Ureter (tissue), 1 donor: ENCODE data around the gene CRISPLD2. TPM values are rescaled to one million over a fixed set of nuclear protein-coding genes. Genes with fewer than 3 reads are reported as not detected.
"Not testable (repeated sequence)": the region's sequence is repeated elsewhere in the genome, so short reads cannot be mapped to it uniquely, and the experiment has no call there.

Experiments used
- DNase-seq: peaks from one replicate; pipeline ENCODE4 v3.0.0-alpha.2; 2020; ENCODE audit warnings: low spot score
- total RNA-seq: library from RNA; stranded (reverse); gene quantifications from one replicate; pipeline ENCODE4 v1.2.4, GENCODE V29; 2023
- donor health status: DM: yes; HTN: yes; CAD: no.

Gene CRISPLD2
- total RNA-seq, 1 donor from 2014 or later = 192 TPM

DNA sequence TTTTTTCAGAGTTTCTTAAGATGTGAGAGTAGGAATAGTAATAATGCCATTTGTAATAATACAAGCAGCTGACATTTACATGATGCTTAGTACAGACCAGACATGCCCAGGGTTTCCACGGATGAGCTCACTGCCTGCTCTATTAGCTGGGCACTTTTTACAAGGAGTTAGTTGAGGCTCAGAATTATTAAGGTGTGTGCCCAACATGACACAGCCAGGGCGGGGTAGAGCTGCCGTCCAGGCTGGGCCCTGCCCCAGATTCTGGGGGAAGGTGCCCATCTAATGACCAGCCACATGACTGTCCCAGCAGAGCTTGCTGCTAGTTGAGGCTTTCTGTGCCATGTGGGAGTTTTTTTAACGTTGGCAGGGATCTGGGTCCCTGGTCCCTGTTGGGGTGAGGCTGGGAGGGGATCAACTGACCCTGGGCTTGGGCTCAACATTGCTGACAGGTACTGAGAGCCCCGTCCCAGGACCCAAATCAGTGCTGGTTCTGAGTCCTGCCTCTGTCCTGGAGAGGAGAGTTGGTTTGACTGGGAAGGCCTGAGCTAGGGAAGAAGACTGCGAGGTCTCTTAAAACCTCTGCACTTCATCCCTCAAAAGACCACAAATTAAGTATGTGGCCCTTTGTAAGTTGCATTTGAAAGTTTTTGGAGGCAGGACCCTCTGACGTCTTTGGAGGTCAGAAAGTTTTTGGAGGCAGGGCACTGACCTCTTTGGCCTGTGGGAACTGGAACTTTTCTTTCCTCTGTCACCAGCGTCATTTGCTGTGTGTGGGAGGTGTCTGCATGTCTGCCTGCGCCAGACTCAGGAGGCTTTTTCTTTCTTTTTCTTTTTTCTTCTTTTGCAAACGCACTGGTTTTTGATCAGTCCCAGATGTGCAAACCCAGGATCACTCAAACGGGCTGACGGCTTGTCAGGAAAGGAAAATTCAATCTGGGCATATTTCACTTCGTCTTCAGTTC, 2.2 kb downstream of the CRISPLD2 start:
- no peak for DNase-seq

DNA sequence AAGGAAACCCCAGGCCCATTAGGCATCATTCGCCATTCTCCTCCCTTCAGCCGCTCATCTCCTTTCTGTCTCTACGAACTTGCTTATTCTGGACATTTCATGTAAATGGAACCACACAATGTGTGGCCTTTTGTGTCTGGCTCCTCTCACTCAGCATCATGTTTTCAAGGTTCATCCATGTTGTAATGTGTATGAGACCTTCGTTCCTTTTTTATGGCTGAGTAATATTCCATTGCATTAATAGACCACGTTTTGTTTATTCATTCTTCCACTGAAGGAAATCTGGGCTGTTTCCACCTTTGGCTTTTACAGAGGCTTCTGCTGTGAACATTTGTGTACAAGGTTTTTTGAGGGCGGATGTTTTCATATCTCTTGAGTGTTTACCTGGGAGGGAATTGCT, 3.2 kb downstream of the CRISPLD2 start:
- no peak for DNase-seq

DNA sequence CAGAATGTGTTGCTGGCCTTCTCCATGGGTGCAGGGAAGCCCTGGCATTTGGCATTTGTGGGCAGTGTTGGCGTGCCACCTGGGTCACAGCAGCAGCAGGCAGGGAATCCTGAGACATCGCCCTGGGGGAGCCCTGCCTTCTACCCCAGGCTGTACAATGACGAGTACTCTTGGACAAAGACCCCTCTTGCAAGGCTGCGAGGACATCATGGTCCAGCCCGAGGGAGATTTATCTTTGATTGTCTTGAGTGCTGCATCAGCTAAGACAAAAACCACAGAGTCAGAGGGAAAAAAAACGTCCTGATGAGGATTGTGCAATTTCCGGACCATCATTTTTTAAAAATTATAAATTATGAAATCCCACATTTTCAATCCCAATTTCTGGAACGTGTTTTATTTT, 3.7 kb downstream of the CRISPLD2 start:
- DNase-seq = no peak

DNA sequence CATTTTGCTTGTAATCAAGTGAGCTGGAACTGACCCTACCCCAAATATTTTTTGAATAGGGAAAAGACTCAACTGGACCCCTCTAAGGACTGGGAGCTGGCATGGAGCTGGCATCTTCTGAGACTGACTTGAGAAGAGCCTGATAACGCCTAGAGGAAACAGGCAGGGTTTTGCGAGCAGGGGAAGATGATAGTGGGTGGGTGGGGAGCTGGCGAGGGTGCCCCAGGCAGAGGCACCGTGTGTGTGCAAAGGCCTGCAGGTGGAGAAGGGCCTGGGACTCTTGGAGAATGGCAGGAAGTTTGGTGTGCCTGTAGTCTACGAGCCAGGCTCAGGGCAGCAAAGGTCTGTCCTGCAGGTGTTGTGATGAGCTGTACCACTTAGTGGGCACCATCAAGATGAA, 4.1 kb downstream of the CRISPLD2 start:
- DNase-seq = no peak

DNA sequence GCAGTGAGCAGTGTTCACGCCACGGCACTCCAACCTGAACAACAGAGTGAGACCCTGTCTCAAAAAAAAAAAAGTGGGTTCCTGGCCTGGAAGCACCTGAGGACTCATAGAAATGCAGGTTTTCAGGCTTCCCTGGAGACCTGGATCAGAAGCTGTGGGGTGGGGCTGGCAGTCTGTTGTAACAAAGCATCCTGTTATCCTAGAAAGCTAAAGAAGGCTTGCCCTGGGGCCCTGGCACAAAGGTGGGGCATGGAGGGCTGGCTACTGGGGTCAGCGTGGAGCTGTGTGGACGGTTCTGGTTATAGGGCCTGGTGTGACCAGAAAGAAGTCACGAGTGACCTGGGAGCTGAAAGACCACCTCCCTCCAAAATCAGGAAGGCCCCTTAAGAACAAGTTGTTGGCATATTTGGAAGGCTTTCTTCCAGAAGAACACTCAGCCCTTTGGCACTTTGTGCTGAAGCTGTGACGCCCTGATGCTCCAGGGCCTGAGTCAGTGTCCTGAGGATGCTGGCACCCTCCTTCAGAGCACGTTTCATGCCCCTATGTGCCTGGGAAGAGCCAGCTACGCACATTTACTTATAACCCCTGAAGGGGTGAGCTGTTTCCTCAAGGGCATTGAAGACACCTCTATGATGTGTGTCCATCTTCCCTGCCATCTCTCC, 6.2 kb downstream of the CRISPLD2 start:
- DNase-seq = no peak

DNA sequence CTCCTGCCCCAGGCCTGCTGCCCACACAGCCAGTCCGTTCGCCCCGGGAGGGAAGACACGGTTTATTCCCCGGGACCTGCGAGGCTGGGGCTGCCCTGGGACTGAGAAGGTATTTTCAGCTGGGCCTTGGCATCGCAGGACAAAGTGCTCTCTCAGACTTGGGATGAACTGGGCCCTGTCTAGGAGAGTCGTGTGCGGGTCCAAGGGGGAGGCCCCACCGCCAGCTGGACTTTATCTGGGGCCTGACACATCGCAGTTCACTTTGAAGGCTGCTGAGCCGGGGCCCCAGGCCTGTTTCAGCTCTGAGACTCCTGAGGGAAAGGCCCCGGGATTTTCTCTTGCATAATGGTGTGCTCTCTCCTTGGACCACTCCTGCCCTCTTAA, 6.8 kb downstream of the CRISPLD2 start:
- no peak for DNase-seq

DNA sequence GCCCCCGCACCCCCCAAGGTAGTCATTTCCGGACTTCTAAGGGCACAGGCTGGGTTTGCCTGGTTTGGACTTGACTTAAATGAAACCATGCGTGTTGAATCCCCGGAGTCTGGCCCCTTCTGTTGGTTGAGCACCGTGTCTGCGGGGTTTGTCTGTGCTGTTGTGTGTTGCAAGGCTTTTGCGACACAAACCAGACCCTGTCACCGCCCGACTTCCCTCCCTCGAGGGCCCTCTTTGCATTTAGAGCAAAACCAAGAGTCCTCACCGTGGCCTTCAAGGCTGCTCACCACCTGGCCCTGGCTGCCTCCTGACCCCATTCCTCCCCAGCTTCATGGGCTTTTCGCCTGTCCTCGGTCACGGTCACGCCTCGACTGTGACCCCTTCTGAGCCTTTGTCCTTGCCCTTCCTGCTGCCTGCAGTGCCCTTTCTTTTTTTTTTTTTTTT, 7.4 kb downstream of the CRISPLD2 start:
- DNase-seq = no peak

DNA sequence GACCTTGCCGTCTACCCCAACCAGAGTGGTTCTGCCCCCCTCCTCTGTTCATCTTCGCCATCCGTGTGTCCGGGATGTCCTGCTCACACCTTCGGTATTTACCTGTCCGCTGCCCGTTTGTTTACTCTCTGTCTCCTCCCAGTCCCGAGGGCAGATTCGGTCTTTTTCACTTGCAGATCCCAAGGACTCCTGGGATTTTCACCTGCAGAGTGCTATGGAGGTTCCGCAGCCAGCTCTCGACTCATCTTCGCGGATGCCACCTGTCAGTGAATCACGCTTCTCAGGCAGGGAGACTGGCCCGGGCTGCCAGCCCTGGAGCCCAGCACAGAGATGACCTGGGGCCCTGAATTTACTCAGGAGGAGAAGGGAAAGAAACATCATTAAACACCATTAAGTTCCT, 8.1 kb downstream of the CRISPLD2 start:
- no peak for DNase-seq

DNA sequence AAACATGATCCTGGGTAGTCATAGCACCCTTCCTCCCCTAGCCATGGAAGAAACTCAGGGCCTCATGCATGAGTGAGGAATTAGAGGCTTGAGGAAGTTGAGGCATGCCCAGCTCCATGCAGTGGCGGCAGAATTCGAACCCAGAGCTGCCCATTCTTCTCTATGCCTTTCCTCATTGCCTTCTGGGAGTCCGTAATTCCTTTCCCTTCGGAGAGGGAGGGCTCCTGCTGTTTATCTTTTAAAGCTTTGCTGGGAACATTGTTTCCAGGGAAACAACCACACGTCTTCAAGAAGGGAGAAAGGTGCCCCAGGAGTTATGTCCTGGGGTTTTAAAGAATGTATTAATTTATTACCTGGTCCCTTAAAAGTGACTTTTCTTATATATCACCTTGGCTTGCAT, 8.5 kb downstream of the CRISPLD2 start:
- DNase-seq = no peak

DNA sequence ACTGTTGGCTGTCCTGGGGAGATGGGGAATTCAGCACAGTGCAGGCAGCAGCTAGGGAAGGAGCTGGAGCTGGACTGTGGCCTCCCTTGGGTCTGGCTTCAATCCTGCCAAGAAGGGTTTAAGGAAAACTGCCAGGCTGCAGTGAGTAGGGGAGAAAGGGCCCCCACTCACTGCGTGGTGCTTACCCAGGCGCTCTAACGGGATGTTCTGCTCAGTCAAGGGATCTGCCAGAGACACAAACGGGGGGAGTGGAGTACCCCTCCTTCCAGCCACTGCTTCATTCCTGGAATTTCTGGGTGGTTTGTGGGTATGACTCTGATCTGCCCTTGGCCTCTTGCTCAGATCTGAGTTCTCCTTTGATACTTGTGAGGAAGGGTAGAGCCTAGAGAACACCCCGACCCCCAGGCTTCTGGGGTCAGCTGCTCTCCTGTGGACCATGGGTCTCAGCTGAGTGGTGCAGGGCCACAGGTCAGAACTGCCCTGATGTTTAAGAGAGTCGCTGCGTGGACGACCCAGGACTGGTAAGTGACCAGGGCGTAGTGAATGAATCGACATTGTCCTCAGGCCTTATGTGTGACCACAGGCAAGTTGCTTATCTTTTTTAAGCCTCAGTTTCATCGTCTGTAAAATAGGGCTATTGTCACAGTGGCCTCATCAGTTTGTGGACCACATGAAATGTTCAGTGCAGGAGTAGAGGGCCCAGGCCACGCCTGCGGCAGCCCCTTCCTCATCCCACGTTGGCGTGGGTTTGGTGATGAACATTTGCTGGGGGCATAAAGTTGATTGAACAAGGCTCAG, 9.6 kb downstream of the CRISPLD2 start:
- no peak for DNase-seq

DNA sequence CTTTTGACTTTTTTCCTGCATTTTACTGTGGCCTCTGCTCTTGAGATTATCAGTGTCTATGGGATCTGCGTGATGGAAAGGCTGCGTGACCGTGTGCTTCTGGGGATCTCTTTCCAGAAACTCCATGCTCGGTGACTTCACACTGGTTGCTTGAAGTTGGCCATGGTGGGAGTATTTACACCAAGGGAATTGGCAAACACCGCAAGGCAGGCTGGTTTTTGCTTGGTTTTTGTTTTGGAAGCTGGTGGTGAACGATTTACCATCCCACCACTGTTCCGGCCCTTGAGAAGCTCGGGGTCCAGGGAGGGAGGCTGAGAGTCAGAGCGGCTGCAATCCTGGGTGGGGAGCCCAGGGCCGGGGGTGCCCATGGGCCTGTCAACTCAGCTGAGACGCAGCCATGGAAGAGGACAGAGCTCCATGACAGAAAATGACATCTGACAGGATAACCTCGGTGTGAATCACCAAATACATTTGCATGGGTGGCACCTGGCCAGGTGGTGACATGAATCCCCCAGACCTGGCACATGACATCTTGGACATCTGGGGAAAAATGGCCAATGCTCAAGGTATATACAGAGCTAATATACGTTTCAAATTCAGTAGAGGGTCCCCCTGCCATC, 11.1 kb downstream of the CRISPLD2 start:
- DNase-seq = no peak

DNA sequence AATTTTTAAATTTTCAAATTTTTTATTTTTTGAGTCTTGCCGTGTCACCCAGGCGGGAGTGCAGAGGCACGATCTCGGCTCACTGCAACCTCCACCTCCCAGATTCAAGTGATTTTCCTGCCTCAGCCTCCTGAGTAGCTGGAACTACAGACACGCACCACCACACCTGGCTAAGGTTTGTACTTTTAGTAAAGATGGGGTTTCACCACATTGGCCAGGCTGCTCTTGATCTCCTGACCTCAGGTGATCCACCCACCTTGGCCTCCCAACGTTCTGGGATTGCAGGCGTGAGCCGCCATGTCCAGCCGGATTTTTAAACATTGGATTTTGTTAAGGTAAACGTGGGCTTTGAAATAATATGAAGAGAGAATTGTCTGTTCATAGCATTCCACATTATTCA, 11.9 kb downstream of the CRISPLD2 start:
- DNase-seq = not testable (repeated sequence)

DNA sequence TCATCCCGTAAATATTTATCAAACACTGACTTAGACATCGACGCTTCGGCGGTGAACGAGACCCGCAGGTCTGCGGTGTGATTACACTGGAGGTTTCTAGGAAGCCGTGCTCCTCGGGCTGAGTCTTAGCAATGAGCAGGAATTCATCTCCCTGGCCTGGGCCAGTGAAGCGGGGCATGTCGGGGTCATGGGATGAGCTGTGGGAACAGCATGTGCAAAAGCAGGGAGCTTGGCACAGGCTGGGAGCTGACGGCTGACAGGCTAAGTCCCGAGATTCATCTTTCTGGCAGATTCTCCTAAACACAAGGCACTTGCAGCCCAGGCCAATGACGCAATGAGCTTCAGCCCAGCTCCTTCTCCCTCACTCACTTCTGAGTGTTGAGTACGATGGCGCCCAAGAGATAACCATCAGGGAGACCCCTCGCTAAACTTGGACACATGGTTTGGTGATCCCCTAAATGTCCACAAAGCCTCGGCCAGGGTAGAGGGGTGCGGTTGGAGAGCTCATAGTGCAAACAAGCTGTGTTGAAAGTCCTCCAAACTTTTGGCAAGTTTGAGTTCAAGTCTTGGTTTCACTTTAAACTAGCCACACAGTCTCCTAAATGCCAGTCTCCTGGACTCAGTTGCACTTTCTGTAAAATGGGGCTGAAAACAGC, 12.8 kb downstream of the CRISPLD2 start:
- peak; percentile 91 for DNase-seq

DNA sequence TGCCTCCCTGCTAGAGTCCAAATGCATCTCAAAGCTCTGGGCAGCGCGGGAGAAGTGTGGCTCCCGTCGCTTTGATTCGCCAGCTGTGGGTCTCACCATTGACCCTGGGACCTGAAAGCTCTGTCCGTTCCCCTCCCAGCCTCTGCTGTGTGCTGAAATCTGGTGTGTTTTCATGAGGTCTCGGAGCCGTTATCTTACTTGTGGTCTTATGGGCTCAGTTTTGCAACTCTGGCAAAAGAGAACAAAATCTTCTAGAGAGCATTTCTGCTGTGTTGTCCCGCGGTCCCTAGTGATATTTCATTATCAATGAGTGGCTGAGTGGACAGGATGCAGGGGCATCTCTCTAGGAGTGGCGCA, 13.3 kb downstream of the CRISPLD2 start:
- no peak for DNase-seq

DNA sequence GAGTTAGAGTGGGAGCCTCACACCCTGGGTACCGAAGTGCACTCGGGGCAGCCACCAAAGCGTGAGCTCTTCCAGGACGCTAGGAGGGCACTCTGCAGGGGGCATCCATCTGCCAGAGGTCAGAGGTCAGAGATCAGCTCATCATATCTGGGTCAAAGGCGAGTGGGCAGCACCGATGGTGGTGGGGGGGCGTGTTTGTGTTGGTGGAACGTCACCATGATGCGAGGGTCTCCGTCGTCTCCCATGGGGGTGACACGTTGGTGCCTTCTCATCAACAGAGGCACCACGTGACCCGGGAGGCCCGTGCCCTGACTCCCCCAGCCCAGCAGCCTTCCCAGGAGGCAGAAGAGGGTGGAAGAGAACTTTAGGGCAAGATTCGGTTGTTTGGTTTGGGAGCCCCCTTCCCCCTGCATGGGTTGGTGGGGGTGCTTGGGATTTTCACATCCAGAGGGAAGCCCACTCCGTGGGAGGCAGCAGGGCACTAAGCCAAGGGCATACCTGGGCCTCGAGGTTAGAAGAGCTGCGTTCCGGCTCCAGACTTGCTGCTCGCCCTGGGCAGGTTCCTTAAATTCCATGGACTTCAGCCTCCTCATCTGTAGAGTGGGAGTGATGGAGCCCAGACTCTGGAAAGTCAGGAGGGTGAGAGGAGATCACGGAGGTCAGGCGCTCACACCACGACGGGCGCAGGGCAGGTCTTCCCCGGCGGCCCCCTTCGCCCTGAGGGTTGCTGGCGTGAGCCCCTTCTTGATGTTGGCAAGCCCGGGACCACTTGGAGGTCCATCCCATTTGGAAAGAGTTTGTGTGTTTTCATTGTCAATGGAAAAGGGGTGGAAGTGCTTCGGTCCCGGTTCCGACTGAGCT, 14.0 kb downstream of the CRISPLD2 start:
- DNase-seq = no peak

DNA sequence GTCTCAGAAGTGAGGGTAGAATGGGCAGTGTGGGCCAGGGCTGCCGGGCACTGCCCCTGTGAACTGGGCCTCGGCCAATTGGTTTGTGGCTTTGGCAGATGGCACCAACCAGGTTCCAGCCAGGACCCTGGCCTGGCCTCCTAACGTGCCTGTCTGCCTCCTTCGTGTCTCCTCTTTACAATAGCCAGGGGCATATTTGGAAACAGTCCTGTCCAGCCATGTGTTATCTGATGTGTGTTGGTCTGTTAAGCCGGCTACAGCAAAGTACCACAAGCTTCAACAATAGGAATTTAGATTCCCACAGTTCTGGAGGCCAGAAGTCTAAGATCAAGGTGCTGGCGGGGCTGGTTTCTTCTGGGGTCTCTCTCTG, 14.6 kb downstream of the CRISPLD2 start:
- DNase-seq = no peak

DNA sequence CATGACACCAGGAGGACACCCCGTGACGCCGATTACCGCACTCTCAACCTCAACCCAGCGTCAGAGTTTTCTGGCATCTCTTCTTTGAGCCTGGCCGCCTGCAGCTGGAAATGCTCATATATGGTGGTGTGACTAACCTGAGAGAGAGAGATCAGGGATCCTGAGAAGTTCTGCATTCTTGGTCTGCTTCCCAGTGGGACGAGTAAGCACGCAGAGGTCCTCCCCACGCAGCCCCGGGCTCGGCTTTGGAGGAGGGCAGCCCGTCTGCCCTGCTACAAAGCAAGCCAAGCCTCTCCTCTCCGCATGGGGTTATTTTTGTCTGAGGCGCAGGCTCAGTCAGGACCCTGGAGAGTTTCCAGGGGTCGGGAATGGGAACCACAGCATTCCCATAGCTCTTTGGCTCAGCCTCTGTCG, 16.5 kb downstream of the CRISPLD2 start:
- DNase-seq = peak; percentile 87

DNA sequence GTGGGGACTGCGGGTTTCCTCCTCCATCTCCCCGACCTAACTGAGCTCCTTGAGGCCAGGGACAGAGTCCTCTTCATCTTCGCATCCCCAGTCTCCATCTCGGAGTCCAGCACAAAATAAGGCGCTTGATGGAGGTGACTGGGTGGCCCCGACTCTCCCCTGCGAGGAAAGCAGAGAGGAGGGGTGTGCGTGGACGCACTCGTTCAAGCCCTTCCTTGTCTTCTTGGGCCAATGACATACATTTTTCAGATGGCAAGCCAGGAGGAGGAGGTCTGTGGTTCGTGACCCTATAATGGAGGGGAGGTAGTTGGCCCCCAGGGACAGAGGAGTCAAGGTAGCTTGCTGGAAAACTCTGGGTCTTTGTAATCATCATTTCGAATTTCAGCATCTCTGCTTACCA, 17.2 kb downstream of the CRISPLD2 start:
- no peak for DNase-seq

DNA sequence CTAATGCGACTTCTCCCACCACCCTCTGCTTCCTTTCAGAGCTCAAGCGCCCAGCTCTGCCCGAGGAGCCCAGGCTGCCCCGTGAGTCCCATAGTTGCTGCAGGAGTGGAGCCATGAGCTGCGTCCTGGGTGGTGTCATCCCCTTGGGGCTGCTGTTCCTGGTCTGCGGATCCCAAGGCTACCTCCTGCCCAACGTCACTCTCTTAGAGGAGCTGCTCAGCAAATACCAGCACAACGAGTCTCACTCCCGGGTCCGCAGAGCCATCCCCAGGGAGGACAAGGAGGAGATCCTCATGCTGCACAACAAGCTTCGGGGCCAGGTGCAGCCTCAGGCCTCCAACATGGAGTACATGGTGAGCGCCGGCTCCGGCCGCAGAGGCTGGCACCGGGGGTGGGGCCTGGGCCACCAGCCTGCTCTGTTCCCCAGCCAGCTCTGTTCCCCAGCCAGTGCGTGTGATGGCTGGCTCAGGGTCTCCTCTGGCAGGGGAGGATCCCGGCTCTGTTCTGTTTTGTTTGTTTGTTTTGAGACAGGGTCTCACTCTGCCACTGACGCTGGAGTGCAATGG, 18.7 kb downstream of the CRISPLD2 start:
- no peak for DNase-seq

DNA sequence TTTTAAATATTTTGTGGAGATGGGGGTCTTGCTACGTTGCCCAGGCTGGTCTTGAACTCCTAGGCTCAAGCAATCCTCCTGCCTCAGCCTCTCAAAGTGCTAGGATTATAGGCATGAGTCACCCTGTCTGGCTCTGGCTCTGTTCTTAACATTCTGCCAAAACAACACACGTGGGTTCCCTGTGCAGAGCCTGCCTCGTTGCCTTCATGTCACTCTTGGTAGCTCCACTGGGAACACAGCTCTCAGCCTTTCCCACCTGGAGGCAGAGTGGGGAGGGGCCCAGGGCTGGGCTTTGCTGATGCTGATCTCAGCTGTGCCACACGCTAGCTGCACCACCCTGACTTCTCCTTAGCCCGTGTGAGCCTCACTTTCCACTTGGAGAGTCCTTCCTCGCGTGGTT, 19.3 kb downstream of the CRISPLD2 start:
- no peak for DNase-seq
